GM13976 (cell line): Measurements from ENCODE around the gene HCN3.

Experiments
- DNase-seq: peaks from one replicate; pipeline ENCODE4 v3.0.0; 2012; ENCODE audit warnings: low spot score
- CTCF ChIP-seq: IDR thresholded peaks from 2 replicates; pipeline ENCODE4 v1.5.1; 2012; ENCODE audit warnings: borderline replicate concordance, mild to moderate bottlenecking; ENCODE audit not compliant: insufficient read depth; ENCODE audit errors: extremely low read depth, missing control alignments, control extremely low read depth
- in situ Hi-C: fragments of 300-500 bp; cut with MboI; formaldehyde crosslinking; loops from one replicate; pipeline ENCODE4 v1.12.0; 2022; ENCODE audit warnings: low sequenced_read_pairs, mixed read lengths, inconsistent platforms; ENCODE audit not compliant: unreplicated experiment

The HCN3 gene

DNA sequence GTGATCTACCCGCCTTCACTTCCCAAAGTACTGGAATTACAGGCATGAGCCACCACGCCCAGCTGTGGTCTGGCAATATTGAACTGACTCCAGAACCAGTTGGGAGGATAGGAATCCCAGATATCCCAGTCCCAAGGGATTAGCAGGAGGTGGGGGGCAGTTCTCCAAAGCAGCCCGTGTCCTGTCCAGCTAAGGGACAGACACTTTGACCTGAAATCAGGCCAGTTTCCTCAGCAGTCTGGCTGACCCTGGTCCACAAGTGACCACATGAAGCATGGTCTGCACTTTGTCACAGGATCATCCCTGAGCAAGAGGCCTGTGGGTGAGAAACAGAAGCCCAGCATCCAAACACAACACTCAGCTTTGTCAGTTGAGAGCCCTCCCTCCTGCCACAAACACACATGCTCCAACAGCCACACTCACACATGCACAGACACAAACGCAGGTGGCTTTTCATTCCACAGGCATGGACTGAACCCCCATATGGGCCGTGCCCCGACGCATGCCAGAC lies 28.7 kb downstream of the HCN3 start:
- in situ Hi-C loops: no loop called here
- TF ChIP-seq CTCF: no peak
- DNase-seq: no peak

- TF ChIP-seq CTCF: no peak
- in situ Hi-C loops: no loop called here
- no peak for DNase-seq
Observed at GRCh38 chr1:155307247-155307740, 30.0 kb downstream of the HCN3 start.

DNA sequence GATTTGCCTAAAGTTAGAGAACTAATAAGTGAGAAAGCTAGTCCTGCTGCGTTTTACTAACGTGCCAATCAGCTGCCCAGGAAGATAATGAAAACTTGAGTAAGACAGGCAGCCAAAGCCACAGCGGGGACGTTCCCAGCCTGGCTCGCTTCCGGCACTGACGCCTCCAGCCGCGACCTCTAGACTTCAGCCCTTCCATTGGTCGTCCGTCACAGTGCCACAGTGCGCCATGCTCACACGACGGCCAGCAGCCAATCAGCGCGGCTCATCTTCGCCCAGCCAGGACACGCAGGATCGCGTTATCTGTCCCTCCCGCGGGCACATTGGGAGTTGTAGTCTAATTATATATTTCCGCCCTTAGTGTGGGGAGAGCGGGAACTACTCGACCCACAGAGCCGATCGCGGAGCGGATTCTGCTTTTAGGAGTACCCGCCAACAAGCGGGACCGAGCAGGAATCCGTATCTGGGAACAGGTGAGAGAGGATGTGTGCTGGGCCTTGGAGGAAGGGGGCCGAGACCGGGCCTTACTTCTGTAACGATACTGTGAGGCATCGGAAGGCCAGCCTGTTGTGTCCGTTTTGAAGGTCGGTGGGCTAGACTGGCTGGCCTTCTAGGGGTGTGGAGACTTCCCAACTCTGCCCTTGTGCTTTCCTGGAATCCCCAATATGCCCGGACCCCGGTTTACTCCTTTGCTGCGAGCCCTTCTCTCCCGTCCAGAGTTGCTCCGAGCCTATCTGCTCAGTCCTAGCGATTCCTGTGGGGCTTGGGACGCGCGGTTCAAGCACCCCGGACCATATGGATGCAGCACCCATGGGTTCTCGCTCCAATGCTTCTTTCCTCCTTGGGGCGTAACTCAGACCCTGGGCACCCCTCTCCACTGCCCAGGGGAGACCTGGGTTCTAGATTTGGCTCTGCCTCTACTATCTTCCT lies 31.5 kb downstream of the HCN3 start, which contains the start of gene FDPS:
FDPS (plus strand) TSS at position 374 of the 930 bp plus-strand sequence. CDS start 924 bp downstream, outside the sequence.
- peak; percentile 97 for DNase-seq
- in situ Hi-C loops: no loop called here

GRCh38 chr1:155309423-155310021 lies 32.3 kb downstream of the HCN3 start:
- TF ChIP-seq CTCF: no peak
- in situ Hi-C loops: no loop called here
- DNase-seq: no peak

More for the DNA sequence above, 31.5 kb downstream of the HCN3 start, which contains the start of gene FDPS:
- TF ChIP-seq CTCF: no peak

GRCh38 chr1:155313261-155313660 lies 36.0 kb downstream of the HCN3 start:
- no peak for TF ChIP-seq CTCF
- DNase-seq: no peak
- in situ Hi-C loops: no loop called here

DNA sequence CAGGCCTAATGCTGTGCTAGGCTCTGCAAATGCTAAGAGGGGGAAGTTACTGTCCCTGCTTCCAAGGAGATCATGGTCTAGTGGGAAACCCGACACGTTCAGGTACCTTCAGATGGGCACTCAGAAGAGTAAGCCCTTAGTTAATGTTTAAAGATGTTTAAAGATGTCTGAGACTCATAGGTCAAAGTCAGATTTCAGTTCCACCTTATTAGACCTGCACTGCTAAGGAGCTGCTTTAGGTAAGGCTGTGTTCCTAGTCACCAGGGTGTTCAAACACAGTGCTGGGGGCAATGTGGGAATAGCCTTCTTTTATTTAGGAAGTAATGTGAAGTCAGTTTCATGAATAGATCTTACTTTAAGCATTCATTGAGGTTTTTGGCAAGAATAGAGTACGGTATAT lies 39.7 kb downstream of the HCN3 start:
- TF ChIP-seq CTCF: no peak
- in situ Hi-C loops: no loop called here
- DNase-seq: no peak
